K562 (cell line): Measurements from ENCODE around the gene RAPGEF5. TPM values are rescaled to one million over a fixed set of nuclear protein-coding genes. Genes with fewer than 3 reads are reported as not detected.

Experiments
- ATAC-seq: fragments of 200-7000 bp; cut with Tn5 transposase; 3 replicates; pipeline ENCODE4 v1.9.1; 2020; ENCODE audit warnings: moderate library complexity
- BruUV-seq: library from RNA; stranded (reverse); fragments of 400-500 nt; replicated peaks from 2 replicates; lab custom pipeline; 2021; lab: Mats Ljungman, UMichigan
- CTCF ChIA-PET: fragments of 300-600 bp; formaldehyde crosslinking; extraction: SDS; loops from one replicate; lab custom pipeline; 2021; ENCODE audit warnings: low intra/inter-chr PET ratio; lab: Yijun Ruan, JAX
- POLR2A ChIA-PET: fragments of 300-600, 350-650 bp; sonication (Branson Sonifier 250); formaldehyde crosslinking; extraction: SDS; loops from one replicate; lab custom pipeline; 2021; ENCODE audit warnings: antibody characterized with exemption, inconsistent platforms; lab: Yijun Ruan, JAX
- DNase-seq, 4 experiments: peaks; one replicate each; pipeline versions ENCODE4 v3.0.0 to v3.0.0-alpha.2; 2011 to 2018; ENCODE audit warnings: low spot score in 3 of 4, mixed read lengths in 3 of 4; ENCODE audit errors: extremely low read depth in 1 of 4
- FAIRE-seq: peaks from 2 replicates; lab custom pipeline; 2011; peaks lifted over from hg19 to GRCh38; lab: Jason Lieb, UNC
- H2AFZ ChIP-seq: 2 replicates; pipeline ENCODE4 v1.6.0; 2011; ENCODE audit warnings: low read depth, low read length, control low read depth, inconsistent platforms
- H3K27ac ChIP-seq: fragments of 200-600 bp; 3 replicates; pipeline ENCODE4 v1.8.0; 2011; ENCODE audit warnings: low read depth, mild to moderate bottlenecking, control low read depth, inconsistent platforms, low read length, moderate library complexity, mixed read lengths; ENCODE audit errors: extremely low read depth
- H3K27me3 ChIP-seq, 2 experiments: fragments of 300-600 bp in 1 of 2; 2 replicates in 1 of 2; 3 replicates in 1 of 2; pipeline versions ENCODE4 v1.6.0 to v1.8.0; 2011; ENCODE audit warnings: inconsistent platforms in 2 of 2, low read length in 2 of 2, mild to moderate bottlenecking in 1 of 2, mixed read lengths in 1 of 2, moderate library complexity in 1 of 2; ENCODE audit not compliant: control insufficient read depth in 2 of 2, insufficient read depth in 2 of 2
- H3K36me3 ChIP-seq: fragments of 300-600 bp; 3 replicates; pipeline ENCODE4 v1.8.0; 2011; ENCODE audit warnings: mild to moderate bottlenecking, low read length, inconsistent platforms; ENCODE audit not compliant: control insufficient read depth, insufficient read depth
- H3K4me1 ChIP-seq, 2 experiments: fragments of 200-600 bp in 1 of 2; replicated peaks in 1 of 2; 2 replicates in 1 of 2; 3 replicates in 1 of 2; pipeline versions ENCODE4 v1.5.1 to v1.8.0; 2011; ENCODE audit warnings: inconsistent platforms in 2 of 2, low read length in 2 of 2, mild to moderate bottlenecking in 1 of 2, mixed read lengths in 1 of 2, moderate library complexity in 1 of 2; ENCODE audit not compliant: control insufficient read depth in 2 of 2, insufficient read depth in 2 of 2
- H3K4me2 ChIP-seq: 2 replicates; pipeline ENCODE4 v1.6.1; 2011; ENCODE audit warnings: low read length, control low read depth, inconsistent platforms, mixed read lengths; ENCODE audit not compliant: insufficient read depth
- H3K4me3 ChIP-seq: fragments of 200-600 bp; sonication (generic), shearing (Covaris generic); 2 replicates; pipeline ENCODE4 v1.5.1; 2016; ENCODE audit warnings: control low read depth, inconsistent platforms
- H3K79me2 ChIP-seq: fragments of 200-600 bp; 3 replicates; pipeline ENCODE4 v1.8.0; 2011; ENCODE audit warnings: low read length, inconsistent platforms; ENCODE audit not compliant: control insufficient read depth, insufficient read depth
- H3K9ac ChIP-seq, 2 experiments: 2 replicates each; pipeline versions ENCODE4 v1.6.0 to v1.6.1; 2011; ENCODE audit warnings: low read depth in 2 of 2, low read length in 2 of 2, control low read depth in 1 of 2, inconsistent platforms in 1 of 2, mild to moderate bottlenecking in 1 of 2, mixed read lengths in 1 of 2; ENCODE audit not compliant: insufficient read depth in 1 of 2
- H3K9me1 ChIP-seq: one replicate; pipeline ENCODE4 v1.6.0; 2011; ENCODE audit warnings: inconsistent platforms, mild to moderate bottlenecking, low read length, moderate library complexity; ENCODE audit not compliant: control insufficient read depth, insufficient read depth
- H3K9me3 ChIP-seq: replicated peaks from 2 replicates; pipeline ENCODE4 v1.5.1; 2011; ENCODE audit warnings: low read depth, low read length, inconsistent platforms; ENCODE audit not compliant: control insufficient read depth, insufficient read depth
- H4K20me1 ChIP-seq: replicated peaks from 2 replicates; pipeline ENCODE4 v1.6.1; 2011; ENCODE audit warnings: low read length, inconsistent platforms, mixed read lengths; ENCODE audit not compliant: control insufficient read depth, insufficient read depth
- ATF3 ChIP-seq, 2 experiments: fragments of 450-650 bp in 1 of 2; sonication (generic) in 1 of 2; formaldehyde crosslinking in 1 of 2; IDR thresholded peaks in 1 of 2; conservative IDR thresholded peaks in 1 of 2; 2 replicates each; pipeline versions ENCODE4 v1.6.1 to v1.8.1; 2016 to 2023; ENCODE audit warnings: mild to moderate bottlenecking in 2 of 2, moderate library complexity in 2 of 2, inconsistent platforms in 1 of 2, missing genetic modification reagents in 1 of 2
- ATF7 ChIP-seq: fragments of 450-650 bp; IDR thresholded peaks from 2 replicates; pipeline ENCODE4 v1.7.1; 2014; ENCODE audit warnings: mild to moderate bottlenecking, moderate library complexity
- NFE2L1 ChIP-seq: fragments of 450-650 bp; IDR thresholded peaks from 2 replicates; pipeline ENCODE4 v1.6.1; 2016; ENCODE audit warnings: missing genetic modification characterization, low read depth, mild to moderate bottlenecking, missing compliant biosample characterization, moderate library complexity, borderline replicate concordance
- WGBS: fragments of 100-300 bp; shearing (Covaris generic); methylation state at CpG from one replicate; pipeline ENCODE4 v1.1.6; 2016; ENCODE audit warnings: low coverage, mixed read lengths; ENCODE audit not compliant: insufficient coverage; ENCODE audit errors: missing lambda C conversion rate; 5-methylcytosine and 5-hydroxymethylcytosine counted together
- in situ Hi-C: fragments of 300-500 bp; cut with MboI; formaldehyde crosslinking; loops from 4 replicates; pipeline ENCODE4 v1.15.0; 2018; ENCODE audit warnings: inconsistent platforms, mixed read lengths
- intact Hi-C: fragments of 100-400 bp; cut with micrococcal nuclease; formaldehyde crosslinking; loops from 2 replicates; pipeline ENCODE4 v1.14.2; 2022
- polyA plus RNA-seq, 8 experiments: library from polyadenylated mRNA; depleted of rRNA in 4 of 8; stranded (reverse) in 5 of 8; unstranded in 3 of 8; fragments of >200 nt; fragmentation: Nextera tagmentation in 2 of 8; fragmentation: Illumina TruSeq in 1 of 8; extraction: Ambion mirVana in 2 of 8; extraction: Trizol in 1 of 8; gene quantifications; 2 replicates each; pipeline versions ENCODE4 v1.2.1 to v1.2.3, GENCODE V29; 2011 to 2014; ENCODE audit warnings: inconsistent platforms in 1 of 8, missing spikeins in 1 of 8
- total RNA-seq, 7 experiments: library from RNA; depleted of rRNA in 6 of 7; stranded (reverse); fragments of >200 nt in 6 of 7; fragmentation: Illumina TruSeq in 2 of 7; extraction: Trizol in 2 of 7; gene quantifications; 2 replicates each; pipeline versions ENCODE4 v1.2.1 to v1.2.3, GENCODE V29; 2011 to 2021; ENCODE audit warnings: low replicate concordance in 1 of 7

The RAPGEF5 gene
- total and polyA plus RNA-seq, 9 of the 15 experiments (the other 6 are each of a cell fraction or from before 2014, with no cell fraction given), result 0.39 to 2.0 (median 1.1) TPM

- TF ChIP-seq NFE2L1 (tag) (no peak), ATF7 (peak; percentile 60), ATF3 (IDR thresholded peaks at IDR 0.05) (peak; percentile 49), ATF3 (CRISPR knock-in tag; conservative IDR thresholded peaks at IDR 0.05) (no peak)
- WGBS, result 26% methylated on average over 10 of the region's 10 CpGs
- ATAC-seq (no peak), DNase-seq (no peak), FAIRE-seq (no peak)
- Histone ChIP-seq H3K9me1 (no peaks in the 10 kb centered on the region), H4K20me1 (no peaks in the 10 kb centered on the region), H3K4me1 (no peaks in the 10 kb centered on the region), H3K9me3 (no peaks in the 10 kb centered on the region), H3K4me2 (no peak overlapping the region), H3K4me3 (no peak overlapping the region), H3K27ac (no peak overlapping the region), H3K9ac (no peak overlapping the region), H2AFZ (no peak overlapping the region), H3K79me2 (no peaks in the 10 kb centered on the region), H3K27me3 (peaks cover 0 to 5% of the 10 kb centered on the region in 2 experiments; a peak in 1 of 5 replicates), H3K36me3 (no peaks in the 10 kb centered on the region)
- in situ Hi-C loops (no loop called here), intact Hi-C loops (no loop called here)
- CTCF ChIA-PET, result no interaction called here
- POLR2A ChIA-PET, result interaction anchor here (1.1 kb wide), 1 partner anchor 10 kb away, joined by 4 read pairs; no protein-coding TSS in a partner anchor
- BruUV-seq, result no TSS peak
These were observed 162.2 kb downstream of the RAPGEF5 start for GRCh38 chr7:22194658-22195273.
